Upper lobe of left lung (tissue), 4 donors: ENCODE measurements around the gene MED13L.

Experiments used
- CTCF ChIP-seq, 6 experiments: fragments of 450-650 bp in 4 of 6; fragments of 200-600 bp in 2 of 6; sonication (generic) in 2 of 6; IDR thresholded peaks; one replicate each; pipeline ENCODE4 v1.5.1; 2016 to 2019; ENCODE audit warnings: antibody characterized with exemption in 6 of 6
- POLR2A ChIP-seq, 4 donors: fragments of 450-650 bp; IDR thresholded peaks; one replicate each; pipeline ENCODE4 v1.5.1; 2016 to 2017; ENCODE audit warnings: antibody characterized with exemption in 4 of 4, mild to moderate bottlenecking in 2 of 4

- TF ChIP-seq CTCF (IDR thresholded peaks at IDR 0.05) (no peak), POLR2A (IDR thresholded peaks at IDR 0.05) (no peak)
Measured at GRCh38 chr12:116065606-116066005, 211.9 kb downstream of the MED13L start.
